Right ventricle myocardium superior (tissue), 1 donor: ENCODE data around the gene TTC39A. TPM values are rescaled to one million over a fixed set of nuclear protein-coding genes. Genes with fewer than 3 reads are reported as not detected.
"Not testable (repeated sequence)": the region's sequence is repeated elsewhere in the genome, so short reads cannot be mapped to it uniquely, and the experiment has no call there.

Experiments used
- ATAC-seq: fragments of 200-7000 bp; cut with Tn5 transposase; one replicate; pipeline ENCODE4 v1.9.1; 2020; ENCODE audit warnings: mild to moderate bottlenecking; ENCODE audit not compliant: poor library complexity
- DNase-seq: peaks from one replicate; pipeline ENCODE4 v3.0.0-alpha.2; 2020
- intact Hi-C: fragments of 100-400 bp; cut with DNase I; formaldehyde crosslinking; loops from one replicate; pipeline ENCODE4 v1.11.2; 2022
- total RNA-seq: library from RNA; stranded (reverse); fragmentation: NEBNext Ultra II Directional; extraction: Animal tissue kit (Norgen Biotek cat#: 25700); gene quantifications from one replicate; pipeline ENCODE4 v1.2.1, GENCODE V29; 2021
- donor health status: DM: no; HTN: yes; CAD: no; lungs with severe emphysema.

Gene TTC39A
- total RNA-seq, 1 donor from 2014 or later = 19.4 TPM

DNA sequence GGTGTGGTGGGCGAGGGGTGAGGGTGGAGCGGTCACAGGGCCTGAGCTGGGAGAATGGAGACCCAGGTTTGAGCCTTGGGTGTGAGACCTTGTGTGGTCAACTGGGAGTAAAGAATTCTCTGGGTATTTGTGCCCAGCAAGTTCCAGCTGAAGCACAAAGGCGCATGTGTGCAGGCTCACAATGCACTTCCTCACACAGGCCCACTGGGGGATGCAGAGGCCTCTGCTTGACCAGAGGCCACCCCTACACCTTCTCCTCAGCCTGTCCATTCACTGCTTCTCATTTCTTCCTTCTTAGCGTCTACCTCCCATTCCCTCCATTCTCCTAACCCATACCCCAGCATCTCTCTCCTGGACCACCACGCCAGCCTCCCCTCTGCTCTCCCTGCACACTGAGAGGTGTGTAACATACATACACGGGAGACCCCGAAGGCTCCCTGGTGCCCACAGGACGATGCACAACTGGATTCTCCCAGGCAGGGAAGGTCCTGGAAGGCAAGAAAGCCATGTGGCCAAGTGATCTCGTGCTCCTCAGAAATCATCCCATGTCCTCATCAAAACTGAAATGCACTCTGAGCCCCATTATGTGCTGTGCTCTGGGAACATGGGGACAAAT, 12.3 kb upstream of the TTC39A start:
- intact Hi-C loops = no loop called here
- ATAC-seq = no peak
- DNase-seq = no peak

DNA sequence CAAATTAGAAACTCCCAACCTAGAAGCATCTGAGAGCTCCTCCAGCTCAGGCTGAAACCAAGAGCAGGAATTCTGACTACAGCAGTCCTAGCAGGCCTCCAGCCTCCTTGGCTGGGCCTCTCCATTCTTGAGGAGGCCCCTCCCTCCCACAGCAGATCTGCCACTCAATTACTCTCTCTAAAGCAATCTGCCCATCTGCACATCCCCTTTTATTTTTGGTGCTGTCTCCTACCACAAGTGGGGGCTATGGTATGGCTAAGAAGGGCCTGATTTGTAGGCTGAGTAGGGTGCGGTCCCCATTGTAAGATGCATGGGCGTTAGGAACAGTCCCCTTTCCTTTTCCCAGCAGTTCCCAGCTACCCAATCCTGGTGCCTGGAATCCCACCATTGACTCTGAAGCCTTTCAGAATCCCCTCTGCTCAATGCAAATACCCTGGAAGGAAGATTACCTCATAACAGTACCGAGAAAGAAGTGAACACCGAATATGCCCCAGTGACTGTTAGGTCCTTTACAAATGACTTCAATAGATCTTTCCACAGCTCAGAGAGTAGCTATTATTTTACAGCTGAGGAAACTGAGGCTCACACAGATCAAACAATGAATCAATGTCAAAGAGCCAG, 11.6 kb upstream of the TTC39A start:
- intact Hi-C loops = no loop called here
- no peak for DNase-seq

DNA sequence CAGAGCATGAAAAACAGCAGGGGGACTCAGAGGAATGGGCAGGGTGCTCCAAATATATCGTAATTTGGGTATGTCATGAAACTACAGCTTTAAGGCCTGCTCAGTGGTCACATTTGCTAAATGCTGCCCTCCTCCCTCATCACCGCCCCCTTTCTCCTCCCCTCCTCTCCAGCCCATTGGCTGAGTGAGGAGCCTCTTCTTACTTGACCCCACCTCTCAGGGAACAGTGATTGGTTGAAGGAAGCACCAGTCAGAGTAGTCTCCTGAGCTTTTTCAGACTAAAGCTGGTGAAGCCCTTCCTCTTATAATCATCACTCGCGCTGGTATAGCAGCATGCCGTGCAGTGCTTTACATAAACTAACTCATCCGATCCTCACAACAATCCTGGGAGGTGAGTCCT, 10.0 kb upstream of the TTC39A start:
- DNase-seq (no peak), ATAC-seq (no peak)
- intact Hi-C loops = no loop called here

More for the DNA sequence above, 11.6 kb upstream of the TTC39A start:
- ATAC-seq = no peak

DNA sequence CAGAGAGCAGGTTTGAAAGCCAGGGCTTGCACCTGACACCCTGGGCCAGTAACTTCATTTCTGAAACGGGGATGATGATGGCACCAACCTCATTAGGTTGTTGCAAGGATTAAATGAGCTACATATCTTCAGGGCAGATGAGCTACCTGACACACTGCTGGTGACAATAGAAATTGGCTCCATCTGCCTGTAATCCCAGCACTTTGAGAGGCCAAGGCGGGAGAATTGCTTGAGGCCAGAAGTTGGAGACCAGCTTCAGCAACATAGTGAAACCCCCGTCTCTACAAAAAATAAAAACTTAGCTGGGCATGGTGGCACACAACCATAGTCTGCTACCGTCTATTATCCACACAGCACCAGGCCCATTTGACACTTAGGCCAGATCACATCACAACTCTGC, 6.3 kb upstream of the TTC39A start:
- DNase-seq (no peak), ATAC-seq (no peak)
- intact Hi-C loops = no loop called here

DNA sequence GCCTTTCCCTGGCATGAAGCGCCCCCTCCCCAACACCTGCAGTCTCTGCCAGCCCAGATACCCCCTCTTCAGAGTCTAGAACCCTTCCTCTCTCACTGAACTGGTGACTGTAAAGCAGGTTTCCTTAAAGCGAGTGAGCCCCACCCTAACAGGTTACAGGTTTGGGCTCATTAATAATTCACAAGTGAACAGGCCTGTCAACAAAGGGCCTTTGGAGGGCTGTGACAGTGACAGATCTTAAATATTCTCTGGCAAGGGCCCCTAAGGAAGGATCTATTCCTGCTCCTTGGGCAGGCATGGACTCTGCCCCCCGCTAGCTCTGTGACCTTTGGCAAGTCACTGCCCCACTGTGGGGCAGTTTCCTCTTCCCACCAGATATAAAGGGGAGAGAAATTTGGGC, 5.6 kb upstream of the TTC39A start:
- intact Hi-C loops = no loop called here
- DNase-seq (no peak), ATAC-seq (no peak)

DNA sequence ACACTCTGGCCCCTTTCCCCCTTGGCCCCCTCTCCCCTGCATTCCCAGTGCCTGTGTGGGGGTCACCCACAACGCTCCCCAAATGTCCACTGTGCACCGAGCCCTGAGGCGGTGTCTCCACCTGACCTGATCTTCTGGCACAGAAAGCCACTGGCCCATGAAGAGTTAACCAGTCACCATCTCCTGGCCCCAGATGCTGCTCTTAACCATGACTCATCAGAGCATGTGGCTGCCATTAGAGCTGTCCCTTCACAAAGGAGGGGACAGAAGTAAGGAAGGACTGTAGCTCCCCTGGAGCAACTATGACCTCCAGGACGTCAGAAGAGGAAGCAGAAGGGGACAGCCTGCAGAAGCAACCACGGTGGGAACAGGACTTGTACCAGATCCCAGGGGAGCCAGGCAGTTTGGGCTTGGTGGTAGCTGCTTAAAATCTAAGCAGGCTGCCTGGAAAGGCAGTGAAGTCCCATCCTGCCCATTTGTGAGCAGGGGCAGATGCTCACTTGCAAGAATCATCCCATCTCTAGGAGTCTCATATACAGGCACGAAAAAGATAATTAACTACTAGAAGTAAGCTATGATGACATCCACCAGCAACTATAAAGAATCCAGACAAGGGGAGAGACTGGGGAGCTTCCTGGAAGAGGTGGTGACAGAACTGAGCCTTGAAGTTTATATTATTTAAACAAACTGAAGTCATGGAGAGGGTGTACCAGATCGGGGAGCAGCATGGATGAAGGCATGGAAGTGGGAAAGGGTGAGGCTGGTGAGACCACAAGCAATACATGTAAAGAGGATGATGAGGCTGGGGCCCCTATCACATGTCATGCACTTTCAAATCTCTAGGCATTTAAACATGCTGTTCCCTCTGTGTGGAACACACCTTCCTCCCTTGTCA, 1.1 kb upstream of the TTC39A start:
- ATAC-seq (peak; percentile 55), DNase-seq (no peak)
- intact Hi-C loops = no loop called here

DNA sequence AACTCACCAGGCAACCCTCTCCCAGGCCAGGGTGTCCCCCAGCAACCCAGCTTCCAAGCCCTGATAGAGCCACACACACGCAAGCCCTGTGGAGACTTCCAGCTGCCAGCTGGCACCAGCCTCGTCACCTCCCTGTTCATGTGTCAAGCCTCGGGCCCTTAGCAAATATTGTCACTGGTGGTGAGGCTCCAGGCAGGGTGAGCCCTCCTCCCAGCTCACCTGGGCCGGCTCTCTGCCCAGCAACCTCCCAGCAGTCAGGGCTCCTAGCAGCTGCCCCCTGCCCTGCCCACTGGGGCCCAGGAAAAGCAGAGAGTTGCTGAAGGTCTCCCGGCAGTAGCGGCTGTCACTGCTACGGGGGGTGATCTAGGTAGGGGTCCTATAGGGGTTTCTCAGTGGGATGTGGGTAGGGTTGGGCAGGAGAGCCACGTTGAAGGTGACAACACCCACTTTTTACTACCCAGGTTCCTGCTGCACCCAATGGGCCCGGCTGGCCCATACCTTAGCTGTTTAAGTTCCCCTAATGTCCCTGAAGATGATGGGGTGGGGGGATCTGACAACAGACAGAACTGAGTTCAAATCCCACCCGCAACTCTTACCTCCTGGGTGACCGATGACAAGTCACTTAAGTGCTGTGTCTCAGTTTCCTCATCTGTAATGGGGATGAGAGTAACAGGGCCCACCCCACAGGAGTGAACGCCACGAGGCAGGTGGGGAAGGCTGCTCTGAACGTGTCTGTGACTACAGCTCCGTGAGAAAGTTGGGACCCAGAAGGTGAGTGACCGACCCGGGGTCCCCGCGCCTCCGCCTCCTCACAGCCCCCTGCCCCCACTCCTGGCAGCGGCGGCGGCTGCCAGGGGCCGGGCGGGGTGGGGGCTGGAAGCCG, 678 bp downstream of the TTC39A start:
- DNase-seq = peak; percentile 76
- intact Hi-C loops = no loop called here
- peak; percentile 75 for ATAC-seq

DNA sequence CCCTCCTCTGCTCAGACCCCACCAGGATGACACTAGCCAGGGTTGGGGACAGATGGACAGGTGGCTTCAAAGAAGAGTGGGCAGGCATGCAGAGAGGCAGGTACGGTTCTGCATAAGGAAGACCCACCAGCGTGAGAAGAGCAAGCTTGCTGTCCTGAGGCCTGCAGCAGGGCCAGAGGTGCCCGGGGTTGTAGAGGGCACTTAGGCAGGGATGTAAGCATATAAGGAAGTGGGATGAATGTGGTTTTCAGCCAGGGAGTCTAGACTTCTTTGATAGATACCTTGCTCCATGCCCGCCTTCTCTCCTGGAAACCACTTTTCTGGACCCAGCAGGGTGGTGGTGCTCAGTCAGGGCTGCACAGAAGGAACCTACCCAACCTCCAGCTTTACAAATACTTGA, 1.4 kb downstream of the TTC39A start:
- DNase-seq (no peak), ATAC-seq (no peak)
- intact Hi-C loops = no loop called here

DNA sequence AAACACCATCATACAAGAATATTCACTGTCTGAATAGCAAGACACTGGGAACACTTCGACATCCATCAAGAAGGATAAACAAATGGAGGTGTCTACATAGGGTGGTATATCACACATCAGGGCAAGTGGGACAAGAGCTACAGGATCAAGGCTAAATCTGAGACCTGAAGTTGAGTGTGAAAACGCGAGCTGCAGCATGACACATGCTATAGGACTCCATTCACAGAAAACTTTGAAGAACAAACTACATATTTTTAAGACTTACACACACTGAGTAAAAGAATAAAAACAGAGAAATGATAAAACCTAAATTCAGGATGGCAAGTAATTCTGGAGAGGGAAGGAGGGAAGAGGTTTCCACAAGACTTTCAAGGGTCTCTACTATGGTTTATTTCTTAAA, 2.1 kb downstream of the TTC39A start:
- intact Hi-C loops = no loop called here
- DNase-seq (no peak), ATAC-seq (no peak)

DNA sequence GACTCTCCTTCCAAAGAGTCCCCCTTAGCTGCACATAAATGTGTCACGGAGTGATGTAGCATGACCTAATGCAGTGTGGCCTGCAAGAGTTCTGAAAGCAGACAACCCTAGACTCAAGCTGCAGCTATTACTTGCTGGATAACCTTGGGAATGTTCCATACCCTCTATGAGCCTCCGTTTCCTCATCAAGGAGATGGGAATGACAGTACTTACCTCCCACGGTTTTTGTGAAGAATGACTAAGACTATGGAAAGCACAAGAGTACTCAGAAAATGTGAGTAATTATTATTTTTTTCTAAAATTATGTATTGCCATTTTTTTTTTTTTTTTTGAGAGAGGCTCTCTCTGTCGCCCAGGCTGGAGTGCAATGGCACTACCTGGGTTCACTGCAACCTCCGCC, 3.0 kb downstream of the TTC39A start:
- intact Hi-C loops = no loop called here
- no peak for DNase-seq
- no peak for ATAC-seq

DNA sequence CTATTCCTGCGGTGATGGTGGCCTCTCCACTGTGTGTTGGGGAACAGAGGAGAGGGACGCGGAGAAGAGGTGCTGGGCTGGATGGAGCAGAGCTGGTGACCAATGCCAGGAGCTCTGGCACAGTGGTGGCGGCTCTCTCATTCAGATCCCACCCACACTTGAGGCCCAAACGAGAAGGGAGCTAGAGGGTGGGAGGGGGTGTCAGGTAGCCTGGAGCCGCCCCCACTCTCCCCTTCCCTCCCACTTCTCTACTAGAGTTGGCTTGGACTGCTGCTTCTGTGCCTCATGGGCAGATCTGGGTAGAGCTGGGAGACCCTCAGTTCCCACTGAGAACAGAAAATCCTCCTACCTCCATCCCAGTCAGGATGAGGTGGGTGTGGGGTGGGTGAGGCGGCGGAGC, 3.5 kb downstream of the TTC39A start:
- peak; percentile 29 for ATAC-seq
- intact Hi-C loops = no loop called here
- no peak for DNase-seq

DNA sequence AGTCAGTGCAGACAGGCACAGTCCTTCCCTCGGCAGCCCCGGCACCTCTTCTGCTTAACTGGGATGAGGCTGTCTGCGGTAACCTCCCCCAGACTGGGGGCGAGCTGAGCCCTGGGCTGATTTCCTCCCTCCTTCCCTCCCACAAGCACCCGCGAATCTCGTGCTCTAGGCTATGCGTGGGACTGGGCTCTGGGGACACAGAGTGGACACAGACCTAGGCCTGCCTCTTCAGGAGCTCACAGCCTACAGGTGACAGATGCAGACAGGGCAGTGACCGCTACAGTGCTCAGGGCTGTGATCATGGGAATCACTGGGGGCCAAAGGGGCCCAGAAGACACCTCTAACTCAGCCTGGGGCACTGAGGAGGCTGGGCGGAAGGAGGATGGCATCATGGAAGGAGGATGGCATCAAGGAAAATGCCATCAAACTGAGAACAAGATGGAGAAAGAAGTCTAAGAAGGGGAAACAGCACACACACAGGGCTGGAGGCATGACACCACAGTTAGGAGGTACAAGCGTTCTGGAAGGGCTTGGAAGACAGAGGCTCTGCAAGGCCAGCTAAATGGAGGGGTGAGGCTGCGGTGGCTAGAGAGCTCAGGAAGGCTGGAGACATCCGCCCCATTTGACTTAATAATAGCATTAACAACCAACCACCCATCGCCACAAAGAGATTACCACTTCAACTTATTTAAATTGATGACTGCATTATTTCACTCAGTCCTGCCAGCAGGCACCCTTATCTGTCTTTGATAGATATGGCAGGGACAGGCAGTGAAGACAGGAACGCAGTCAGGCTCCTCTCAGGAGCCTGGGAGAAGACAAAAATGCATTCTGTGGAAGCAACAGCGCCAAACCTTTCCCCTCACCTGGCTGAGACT, 4.2 kb downstream of the TTC39A start:
- intact Hi-C loops = no loop called here
- DNase-seq = no peak
- peak; percentile 53 for ATAC-seq

DNA sequence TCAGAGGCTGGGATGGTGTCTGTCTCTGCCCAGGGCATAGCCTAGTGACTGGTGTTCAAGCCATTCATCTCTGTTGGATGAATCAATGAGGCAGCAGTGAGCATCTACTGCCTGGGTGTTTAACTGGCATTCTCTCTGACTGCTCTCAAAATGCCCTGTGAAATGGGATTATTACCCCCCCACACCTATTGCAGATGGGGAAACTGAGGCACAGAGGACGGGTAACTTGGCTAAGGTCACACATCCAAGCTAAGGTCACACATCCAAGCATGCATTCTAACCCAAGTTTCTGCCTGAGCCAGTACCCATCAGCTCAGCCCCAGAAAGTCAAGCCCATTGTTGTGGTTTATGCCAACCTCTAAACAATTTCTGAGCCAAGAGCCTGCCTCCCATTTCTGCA, 5.0 kb downstream of the TTC39A start:
- intact Hi-C loops = no loop called here
- DNase-seq = no peak
- ATAC-seq = no peak

DNA sequence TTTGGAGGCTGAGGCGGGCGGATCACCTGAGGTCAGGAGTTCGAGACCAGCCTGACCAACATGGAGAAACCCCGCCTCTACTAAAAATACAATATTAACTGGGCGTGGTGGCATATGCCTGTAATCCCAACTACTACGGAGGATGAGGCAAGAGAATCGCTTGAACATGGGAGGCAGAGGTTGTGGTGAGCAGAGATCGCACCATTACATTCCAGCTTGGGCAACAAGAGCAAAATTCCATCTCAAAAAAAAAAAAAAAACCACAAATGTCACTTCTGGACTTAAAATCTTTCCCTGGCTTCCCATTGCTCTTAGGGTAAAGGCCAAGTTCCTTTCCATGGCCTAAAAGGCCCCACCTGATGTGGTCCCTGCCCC, 5.4 kb downstream of the TTC39A start:
- DNase-seq, intact Hi-C loops, ATAC-seq: not testable (repeated sequence)

DNA sequence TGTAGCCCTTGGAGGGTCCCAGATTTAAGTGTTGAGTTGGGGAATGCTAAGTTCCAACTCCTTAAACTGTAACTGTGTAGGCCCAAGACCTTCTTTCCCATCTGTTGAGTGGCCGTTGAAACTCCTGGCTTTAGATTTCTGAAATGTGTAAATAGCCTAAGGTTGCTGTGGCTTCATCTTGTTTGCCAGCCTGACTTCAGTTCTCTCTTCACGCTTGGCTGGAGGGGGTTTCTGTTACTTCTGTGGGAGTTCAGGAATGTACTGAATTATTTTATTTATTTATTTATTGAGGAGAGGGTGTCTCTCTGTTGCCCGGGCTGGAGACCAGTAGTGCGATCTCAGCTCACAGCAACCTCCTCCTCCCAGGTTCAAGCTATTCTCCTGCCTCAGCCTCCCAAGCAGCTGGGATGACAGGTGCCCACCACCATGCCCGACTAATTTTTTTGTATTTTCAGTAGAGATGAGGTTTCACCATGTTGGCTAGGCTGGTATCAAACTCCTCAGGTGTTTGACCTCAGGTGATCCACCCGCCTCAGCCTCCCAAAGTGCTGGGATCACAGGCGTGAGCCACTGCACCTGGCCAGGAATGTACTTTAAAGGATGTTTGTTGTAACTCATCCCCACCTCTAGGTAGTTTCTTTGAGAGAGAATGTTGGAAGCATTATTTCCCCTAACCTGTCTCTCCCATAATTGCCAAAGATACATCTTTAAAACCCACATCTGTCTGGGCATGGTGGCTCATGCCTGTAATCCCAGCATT, 5.9 kb downstream of the TTC39A start:
- DNase-seq = no peak
- intact Hi-C loops = no loop called here
- no peak for ATAC-seq

DNA sequence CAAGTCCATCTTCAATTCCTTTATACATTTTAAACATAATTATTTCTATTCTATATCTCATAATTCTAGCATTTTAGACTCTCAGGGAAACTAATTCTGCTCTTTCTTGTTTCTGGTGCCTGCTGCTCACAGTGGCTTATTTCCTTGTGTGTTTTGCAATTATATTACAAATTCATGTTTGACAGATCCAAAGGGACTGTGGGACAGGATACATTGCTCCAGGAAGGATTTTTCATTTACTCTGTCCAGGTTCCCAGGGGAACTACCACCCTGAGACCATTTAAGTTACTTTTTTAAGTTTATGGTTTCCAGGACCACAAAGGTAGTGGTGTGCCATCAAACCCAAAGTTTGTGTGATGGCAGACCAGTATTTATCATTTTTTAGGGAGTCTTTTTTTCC, 6.6 kb downstream of the TTC39A start:
- intact Hi-C loops = no loop called here
- DNase-seq (no peak), ATAC-seq (no peak)

DNA sequence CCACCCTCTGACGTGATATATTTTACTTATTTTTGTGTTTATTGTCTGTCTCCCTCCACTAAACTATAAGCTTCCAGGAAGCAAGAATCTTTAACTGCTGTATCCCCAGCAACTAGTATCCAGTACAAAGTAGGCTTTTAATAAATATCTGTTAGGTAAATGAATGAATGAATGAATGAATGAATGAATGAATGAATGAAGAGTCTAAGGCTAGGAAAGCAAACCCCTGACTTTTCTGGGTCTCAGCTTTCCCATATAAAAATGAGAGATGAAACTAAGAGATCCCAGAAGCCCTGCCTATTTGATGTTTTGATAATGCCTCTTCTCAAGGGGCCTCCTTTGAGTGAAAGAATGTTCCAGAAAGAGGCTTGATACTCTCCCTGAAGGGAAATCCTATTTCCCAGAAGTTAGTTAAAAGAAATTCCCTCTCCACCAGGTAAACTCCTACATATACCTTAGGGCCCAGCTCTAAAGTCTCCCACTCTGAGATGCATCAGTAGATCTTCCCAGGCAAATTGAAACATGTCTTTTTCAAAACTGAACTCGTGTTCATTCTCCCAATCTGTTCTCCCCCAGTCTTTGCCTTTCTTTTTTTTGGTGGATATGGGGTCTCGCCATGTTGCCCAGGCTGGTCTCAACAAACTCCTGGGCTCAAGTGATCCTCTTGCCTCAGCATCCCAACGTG, 7.8 kb downstream of the TTC39A start:
- intact Hi-C loops = no loop called here
- DNase-seq (no peak), ATAC-seq (no peak)
